Measurements from ENCODE around the gene SYPL2.
A peak's percentile ranks its signal among the peaks of the same experiment; 100 is the strongest.

GRCh38 chr1:109483672-109484518 lies 17.5 kb downstream of the SYPL2 start, which contains the start of gene ATXN7L2:
- no peak for TF ChIP-seq CTCF (IDR thresholded peaks at IDR 0.05)
- peak in 1 of 4 donors; percentile 61 for TF ChIP-seq POLR2A (IDR thresholded peaks at IDR 0.05)

Data from esophagus squamous epithelium (tissue), 4 donors.